B cell (primary cell): ENCODE measurements around the gene OR5T2. TPM values are rescaled to one million over a fixed set of nuclear protein-coding genes. Genes with fewer than 3 reads are reported as not detected.

Experiments
- ATAC-seq: fragments of 200-7000 bp; cut with Tn5 transposase; one replicate; pipeline ENCODE4 v1.10.0; 2021; ENCODE audit warnings: low read depth, mild to moderate bottlenecking, moderate number of reproducible peaks, moderate library complexity
- CTCF ChIA-PET: fragments of 350-600 bp; sonication (Branson Sonifier 250); formaldehyde crosslinking; loops from one replicate; lab custom pipeline; 2021; ENCODE audit warnings: antibody characterized with exemption, inconsistent platforms; lab: Charles Lee
- POLR2A ChIA-PET: fragments of 350-600 bp; sonication (Branson Sonifier 250); formaldehyde crosslinking; loops from one replicate; lab custom pipeline; 2021; ENCODE audit warnings: antibody characterized with exemption; lab: Charles Lee
- DNase-seq: peaks from one replicate; pipeline ENCODE4 v3.0.0; 2013
- H2AFZ ChIP-seq: 2 replicates; pipeline ENCODE4 v1.6.1; 2012; ENCODE audit warnings: mild to moderate bottlenecking, low read depth, low read length; ENCODE audit not compliant: insufficient read depth, poor library complexity, severe bottlenecking
- H3K27ac ChIP-seq, 2 donors: 1 replicate in 1 of 2; 2 replicates in 1 of 2; pipeline ENCODE4 v1.5.1; 2012 to 2013; ENCODE audit warnings: low read length in 2 of 2, mild to moderate bottlenecking in 2 of 2, moderate library complexity in 1 of 2
- H3K27me3 ChIP-seq, 4 experiments: fragments of 200-600 bp in 1 of 4; sonication (generic) in 1 of 4; replicated peaks in 1 of 4; 1 replicate in 2 of 4; 2 replicates in 2 of 4; pipeline versions ENCODE4 v1.6.1 to v1.7.0; 2013 to 2016; ENCODE audit warnings: low read length in 3 of 4, mild to moderate bottlenecking in 2 of 4, mixed read lengths in 1 of 4, moderate library complexity in 1 of 4; ENCODE audit not compliant: insufficient read depth in 4 of 4, control insufficient read depth in 3 of 4; ENCODE audit errors: control extremely low read depth in 1 of 4
- H3K36me3 ChIP-seq, 2 experiments: replicated peaks in 1 of 2; 1 replicate in 1 of 2; 2 replicates in 1 of 2; pipeline versions ENCODE4 v1.6.1 to v1.7.1; 2013; ENCODE audit warnings: low read length in 1 of 2; ENCODE audit not compliant: insufficient read depth in 2 of 2, control insufficient read depth in 1 of 2; ENCODE audit errors: control extremely low read depth in 1 of 2, extremely low read depth in 1 of 2
- H3K4me1 ChIP-seq, 2 donors: fragments of 200-600 bp in 1 of 2; sonication (generic) in 1 of 2; 1 replicate in 1 of 2; 2 replicates in 1 of 2; pipeline versions ENCODE4 v1.5.1 to v1.6.1; 2013 to 2017; ENCODE audit warnings: low read length in 2 of 2; ENCODE audit not compliant: control insufficient read depth in 2 of 2, insufficient read depth in 2 of 2
- H3K4me2 ChIP-seq: replicated peaks from 2 replicates; pipeline ENCODE3; 2012; ENCODE audit warnings: mild to moderate bottlenecking, low read depth, low read length; ENCODE audit not compliant: poor library complexity, severe bottlenecking
- H3K4me3 ChIP-seq, 5 experiments: fragments of 200-600 bp in 1 of 5; sonication (generic) in 1 of 5; 1 replicate in 3 of 5; 2 replicates in 2 of 5; pipeline versions ENCODE4 v1.5.1 to v1.7.0; 2011 to 2016; ENCODE audit warnings: low read length in 4 of 5, mild to moderate bottlenecking in 4 of 5, low read depth in 2 of 5, control low read depth in 1 of 5, moderate library complexity in 1 of 5; ENCODE audit not compliant: insufficient read depth in 1 of 5; ENCODE audit errors: control extremely low read depth in 1 of 5, extremely low read depth in 1 of 5
- H3K79me2 ChIP-seq: fragments of 200-600 bp; sonication (generic); one replicate; pipeline ENCODE4 v1.6.0; 2016; ENCODE audit warnings: low read length; ENCODE audit not compliant: control insufficient read depth, insufficient read depth
- H3K9ac ChIP-seq: fragments of 200-600 bp; sonication (generic); 2 replicates; pipeline ENCODE4 v1.6.1; 2017; ENCODE audit warnings: mild to moderate bottlenecking, low read length, moderate library complexity
- H3K9me3 ChIP-seq, 3 donors: one replicate each; pipeline versions ENCODE4 v1.6.1 to v1.7.1; 2013; ENCODE audit warnings: low read length in 2 of 3; ENCODE audit not compliant: control insufficient read depth in 2 of 3, insufficient read depth in 1 of 3; ENCODE audit errors: control extremely low read depth in 1 of 3
- H4K20me1 ChIP-seq: 2 replicates; pipeline ENCODE4 v1.6.0; 2012; ENCODE audit warnings: mild to moderate bottlenecking, low read length; ENCODE audit not compliant: insufficient read depth, control insufficient read depth, poor library complexity, severe bottlenecking
- H3K27ac Mint-ChIP-seq: one replicate; pipeline ENCODE4 v1.8.0; 2021; ENCODE audit warnings: mixed read lengths
- H3K27me3 Mint-ChIP-seq: one replicate; pipeline ENCODE4 v1.8.0; 2021; ENCODE audit warnings: mixed read lengths
- H3K4me1 Mint-ChIP-seq: one replicate; pipeline ENCODE4 v1.8.0; 2021; ENCODE audit warnings: mixed read lengths
- H3K4me3 Mint-ChIP-seq: one replicate; pipeline ENCODE4 v1.8.0; 2021; ENCODE audit warnings: mixed read lengths
- H3K9me3 Mint-ChIP-seq: one replicate; pipeline ENCODE4 v1.8.0; 2022; ENCODE audit warnings: mixed read lengths; ENCODE audit not compliant: insufficient read depth
- CTCF ChIP-seq: fragments of 200-600 bp; IDR thresholded peaks from one replicate; pipeline ENCODE4 v1.8.0; 2022; ENCODE audit warnings: antibody characterized with exemption, mild to moderate bottlenecking
- EZH2 ChIP-seq: IDR thresholded peaks from 2 replicates; pipeline ENCODE4 v1.6.1; 2012; ENCODE audit warnings: borderline replicate concordance, low read depth, mild to moderate bottlenecking, moderate library complexity, low read length; ENCODE audit not compliant: insufficient read depth, poor library complexity, severe bottlenecking
- whole genome bisulfite sequencing: methylation state at CpG from one replicate; pipeline ENCODE4 v1.1.5; 2013; ENCODE audit warnings: missing lambda C conversion rate; ENCODE audit not compliant: insufficient coverage; 5-methylcytosine and 5-hydroxymethylcytosine counted together
- intact Hi-C: fragments of 100-400 bp; cut with micrococcal nuclease; formaldehyde crosslinking; loops from one replicate; pipeline ENCODE4 v1.10.0; 2022
- polyA plus RNA-seq: library from polyadenylated mRNA; depleted of rRNA; stranded (reverse); fragments of >200 nt; gene quantifications from 2 replicates; pipeline ENCODE4 v1.2.3, GENCODE V29; 2012
- total RNA-seq, 2 donors: library from RNA; stranded (reverse); fragments of 120-200 nt in 1 of 2; gene quantifications; 1 replicate in 1 of 2; 2 replicates in 1 of 2; pipeline versions ENCODE4 v1.2.3 to v1.2.4, GENCODE V29; 2013 to 2022

OR5T2 gene
- total and polyA plus RNA-seq, 2 donors (not counting 1 experiment from before 2014, with no cell fraction given): not detected

DNA sequence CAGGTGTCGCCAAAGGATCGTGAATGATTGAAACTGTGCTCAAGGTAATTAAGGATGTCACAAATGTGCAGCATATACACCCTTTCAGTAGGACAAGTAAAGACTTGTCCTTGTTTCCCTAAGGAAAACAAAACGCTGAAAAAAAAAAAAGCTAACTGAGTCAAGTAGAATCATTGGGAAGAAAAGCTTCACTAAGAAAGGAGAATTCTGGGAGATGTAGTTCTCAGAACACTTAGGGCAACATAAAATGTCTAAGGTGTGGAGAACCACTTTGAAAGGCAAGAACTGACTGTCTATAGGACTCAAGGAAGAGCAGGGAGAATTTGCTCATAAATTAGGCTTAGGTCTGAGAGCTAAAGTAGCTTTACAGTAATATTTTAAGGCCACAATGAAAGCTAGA lies 37.0 kb upstream of the OR5T2 start:
- ChIA-PET CTCF (no interaction called here), POLR2A (no interaction called here)
- Mint-ChIP-seq H3K4me1 (no peaks in the 10 kb centered on the region), H3K27ac (no peak overlapping the region), H3K9me3 (peaks cover 7% of the 10 kb centered on the region), H3K4me3 (no peak overlapping the region), H3K27me3 (no peaks in the 10 kb centered on the region)
- Histone ChIP-seq H3K4me2 (no peak overlapping the region), H3K9ac (no peak overlapping the region), H3K27me3 (no peaks in the 10 kb centered on the region), H3K4me1 (no peaks in the 10 kb centered on the region), H2AFZ (no peak overlapping the region), H3K9me3 (no peaks in the 10 kb centered on the region), H3K27ac (no peak overlapping the region), H4K20me1 (no peaks in the 10 kb centered on the region), H3K36me3 (no peaks in the 10 kb centered on the region), H3K79me2 (no peaks in the 10 kb centered on the region), H3K4me3 (no peak overlapping the region)
- ATAC-seq: no peak
- intact Hi-C loops: no loop called here
- no peak for DNase-seq
- WGBS: no CpG with 5 or more reads among the region's 3 CpGs
- TF ChIP-seq CTCF (no peak), EZH2 (no peak)

- intact Hi-C loops: no loop called here
- H3K79me2 ChIP-seq: no peaks in the 10 kb centered on the region
Measured at GRCh38 chr11:56251954-56252353, 17.9 kb upstream of the OR5T2 start, which contains the start of gene OR5T3. Gene OR5T3, plus strand, starts transcription at chr11:56252254. Its CDS starts 0 bp downstream, at chr11:56252254.

More at GRCh38 chr11:56251954-56252353, 17.9 kb upstream of the OR5T2 start, which contains the start of gene OR5T3:
- Histone ChIP-seq H4K20me1 (no peaks in the 10 kb centered on the region), H3K4me1 (no peaks in the 10 kb centered on the region), H3K27ac (no peak within 1 kb of the TSS), H2AFZ (no peak within 1 kb of the TSS), H3K4me2 (no peak within 1 kb of the TSS), H3K27me3 (no peaks in the 10 kb centered on the region), H3K36me3 (no peaks in the 10 kb centered on the region), H3K4me3 (no peak within 1 kb of the TSS), H3K9ac (no peak within 1 kb of the TSS), H3K9me3 (peaks cover 0 to 2% (median 1%) of the 10 kb centered on the region in 3 donors)
- no peak within 1 kb of the TSS for H3K4me3 Mint-ChIP-seq
- ATAC-seq (no peak), DNase-seq (no peak)
- H3K27me3 Mint-ChIP-seq: no peaks in the 10 kb centered on the region
- no peak for TF ChIP-seq EZH2
- TF ChIP-seq CTCF: no peak
- CTCF ChIA-PET: no interaction called here
- H3K27ac Mint-ChIP-seq: no peak within 1 kb of the TSS
- H3K9me3 Mint-ChIP-seq: peaks cover 7% of the 10 kb centered on the region
- H3K4me1 Mint-ChIP-seq: no peaks in the 10 kb centered on the region
- POLR2A ChIA-PET: no interaction called here
